Suppressor macrophage (primary cell): ENCODE data around the gene MYO7B.

Experiments
- DNase-seq, 4 experiments: peaks; one replicate each; pipeline ENCODE4 v3.0.0-alpha.2; 2020 to 2022

Gene MYO7B

DNA sequence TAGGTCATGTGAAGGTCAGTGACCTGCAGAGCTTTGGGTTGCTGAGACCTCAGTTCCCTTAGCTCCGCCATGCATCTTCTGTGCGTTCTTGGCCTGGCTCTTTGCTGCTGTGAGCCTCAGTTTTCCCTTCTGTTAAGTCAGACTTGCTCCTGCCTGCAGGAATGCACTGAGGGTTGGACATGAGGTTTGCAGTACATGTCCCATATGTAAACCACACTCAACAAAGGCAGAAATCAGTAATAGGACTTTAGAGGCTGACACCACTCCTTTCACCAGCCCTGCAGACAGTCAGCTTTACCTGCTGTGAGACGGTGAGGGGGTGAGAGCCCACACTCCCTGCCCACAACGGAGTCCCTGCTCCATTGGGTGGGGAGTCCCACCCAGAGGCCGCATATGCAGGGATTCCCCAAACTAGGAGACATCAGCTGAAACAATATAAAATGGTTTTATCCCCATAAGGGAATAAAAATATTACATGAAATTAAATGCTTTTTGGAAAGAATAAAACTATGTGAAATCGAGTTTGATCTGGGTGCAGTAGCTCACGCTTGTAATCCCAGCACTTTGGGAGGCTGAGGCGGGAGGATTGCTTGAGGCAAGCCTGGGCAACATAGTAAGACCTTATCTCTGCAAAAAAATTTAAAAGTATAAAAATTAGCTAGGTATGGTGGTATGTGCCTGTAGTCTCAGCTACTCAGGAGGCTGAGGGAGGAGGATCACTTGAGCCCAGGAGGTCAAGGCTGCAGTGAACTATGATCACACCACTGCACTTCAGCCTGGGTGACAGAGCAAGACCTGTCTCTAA lies 55.1 kb downstream of the MYO7B start:
- no peak for DNase-seq

DNA sequence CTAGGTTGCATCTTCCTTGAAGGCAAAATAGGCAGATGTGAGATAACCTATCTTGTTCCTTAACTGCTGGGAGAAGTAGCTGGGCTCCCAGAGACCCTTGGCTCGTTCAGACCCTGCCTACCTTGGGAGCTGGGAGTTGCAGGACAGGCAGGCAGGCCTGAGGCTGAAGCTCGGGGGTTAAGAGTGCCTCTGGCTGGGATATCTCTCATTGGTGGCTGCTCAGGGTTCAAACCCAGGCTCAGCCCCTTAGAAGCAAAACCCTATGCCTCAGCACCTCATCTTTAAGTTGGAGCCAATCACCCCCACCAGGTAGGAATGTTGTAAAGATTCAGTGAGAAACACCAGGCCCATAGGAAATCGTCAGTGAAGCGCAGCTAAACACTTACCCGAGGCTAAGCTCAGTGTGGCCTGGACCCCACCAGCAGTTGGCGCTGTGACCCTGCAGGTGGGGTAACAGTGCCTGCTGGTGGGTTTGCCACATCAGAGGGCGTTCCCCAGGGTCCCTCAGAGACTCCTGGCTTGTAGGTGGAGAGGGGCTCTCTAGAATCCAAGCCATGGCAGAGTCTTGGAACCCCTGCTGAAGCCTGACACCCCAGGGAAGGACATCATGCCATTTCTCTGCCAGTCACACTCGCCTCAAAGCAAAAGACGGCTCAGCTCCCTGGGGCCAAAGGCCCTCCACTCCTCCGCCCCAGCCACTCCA lies 55.9 kb downstream of the MYO7B start:
- peak; percentile 69 to 83 (median 78) for DNase-seq

GRCh38 chr2:127592761-127593227 lies 57.3 kb downstream of the MYO7B start:
- DNase-seq: no peak

DNA sequence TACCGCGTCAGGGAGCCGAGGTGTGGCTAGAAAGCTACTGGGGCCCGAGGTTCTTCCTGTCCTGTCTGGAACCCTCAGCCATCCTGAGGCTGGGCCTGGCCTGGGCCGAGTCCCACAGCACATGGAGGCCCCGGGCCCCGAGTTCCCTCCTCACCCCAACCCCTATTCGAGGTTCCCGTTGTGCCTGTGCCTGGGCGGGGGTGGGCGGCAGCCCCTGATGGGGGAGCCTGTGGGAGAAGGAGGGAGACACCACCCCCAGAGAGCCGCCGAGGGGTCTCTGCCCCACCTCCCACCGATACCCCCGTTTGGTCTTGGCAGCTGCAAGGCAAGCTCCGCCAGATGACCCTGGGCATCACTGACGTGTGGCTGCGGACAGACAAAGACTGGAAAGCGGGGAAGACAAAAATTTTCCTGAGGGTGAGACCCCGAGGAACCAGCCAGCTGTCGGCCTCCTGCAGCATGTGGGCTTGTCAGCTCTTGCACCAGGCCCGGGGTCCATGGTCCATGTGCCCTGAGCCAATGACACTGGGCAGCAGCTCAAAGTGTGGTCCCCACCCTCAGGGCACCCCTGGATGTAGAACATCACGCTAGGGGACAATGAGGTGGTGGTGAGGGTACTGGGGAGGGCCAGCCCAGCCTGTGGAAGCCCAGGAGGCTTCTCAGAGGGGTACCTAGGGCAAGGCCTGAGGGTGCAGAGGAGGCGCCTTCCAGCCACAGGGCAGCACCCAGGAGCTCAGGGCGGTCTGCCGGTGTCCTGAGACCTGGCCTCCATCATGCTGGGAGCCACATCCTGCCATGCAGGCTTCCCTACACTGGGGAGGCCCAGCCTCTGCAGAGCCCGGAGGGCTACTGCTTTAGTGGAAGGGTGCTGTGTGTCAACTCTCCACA lies 58.0 kb downstream of the MYO7B start:
- DNase-seq: no peak

- no peak for DNase-seq
These were observed 58.7 kb downstream of the MYO7B start for GRCh38 chr2:127594116-127594591.

DNA sequence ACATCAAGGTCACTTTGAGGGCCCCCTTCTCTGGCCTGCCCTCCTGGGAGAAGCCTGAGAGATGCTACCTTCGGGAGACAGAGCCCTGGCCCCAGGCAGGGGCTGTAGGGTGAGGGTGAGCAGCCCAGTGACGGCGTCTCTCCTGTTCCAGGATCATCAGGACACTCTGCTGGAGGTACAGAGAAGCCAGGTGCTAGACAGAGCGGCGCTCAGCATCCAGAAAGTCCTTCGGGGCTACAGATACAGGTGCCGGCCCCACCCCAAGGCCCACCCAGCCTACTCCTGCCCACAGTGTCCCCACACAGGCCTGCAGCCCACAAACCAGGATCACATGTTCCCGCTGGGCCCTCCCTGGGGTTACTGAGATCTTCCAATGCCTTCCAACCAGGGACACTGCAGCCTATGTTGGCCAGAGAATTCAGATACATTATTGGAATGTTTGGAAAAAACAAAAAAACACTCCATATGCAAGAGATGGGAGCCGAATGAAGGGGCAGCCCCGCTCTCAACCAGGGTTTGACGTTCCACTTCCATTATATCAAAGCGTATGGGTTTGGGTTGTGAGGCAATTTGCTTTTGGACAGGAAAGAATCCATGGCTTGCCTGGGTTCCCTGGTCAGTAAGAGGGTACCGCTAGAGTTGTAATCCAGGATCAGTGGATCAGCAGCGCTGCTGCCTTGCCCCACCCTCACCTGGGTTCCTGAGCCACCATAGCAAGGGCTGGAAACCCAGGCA lies 61.0 kb downstream of the MYO7B start:
- DNase-seq: no peak

- no peak for DNase-seq
These were observed 61.8 kb downstream of the MYO7B start for GRCh38 chr2:127597046-127597983.

DNA sequence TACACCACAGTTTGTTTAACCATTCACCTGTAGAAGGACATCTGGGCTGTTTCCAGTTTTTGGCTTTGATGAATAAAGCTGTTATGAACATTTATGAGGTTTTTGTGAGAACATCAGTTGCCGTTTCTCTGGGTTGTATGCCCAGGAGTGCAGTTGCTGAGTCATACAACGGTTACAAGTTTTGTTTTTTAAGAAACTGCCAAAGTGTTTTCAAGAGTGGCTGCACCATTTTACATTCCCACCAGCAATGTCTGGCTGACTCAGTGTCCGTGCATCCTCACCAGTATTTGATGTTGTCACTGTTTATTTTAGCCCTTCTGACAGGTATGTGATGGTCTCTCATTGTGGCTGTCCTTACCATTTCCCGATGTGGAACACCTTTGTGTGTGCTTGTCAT lies 62.5 kb downstream of the MYO7B start:
- DNase-seq: no peak

DNA sequence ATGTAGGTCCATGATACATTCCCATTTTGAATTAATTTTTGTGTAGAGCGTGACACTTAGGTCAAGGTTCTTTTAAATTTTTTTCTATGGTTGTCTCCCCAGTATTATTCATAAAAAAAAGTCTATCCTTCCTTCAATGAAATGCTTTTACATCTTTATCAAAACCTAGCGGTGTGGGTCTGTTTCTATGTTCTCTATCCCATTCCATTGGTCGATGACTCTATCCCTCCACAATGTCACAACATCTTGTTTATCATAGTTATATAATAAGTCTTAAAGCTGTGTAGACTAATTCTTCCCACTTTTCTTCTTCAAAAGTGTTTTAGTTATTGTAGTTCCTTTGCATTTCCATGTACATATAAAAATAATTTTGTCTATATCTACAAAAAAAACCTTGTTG lies 63.2 kb downstream of the MYO7B start:
- no peak for DNase-seq

GRCh38 chr2:127599211-127599610 lies 63.7 kb downstream of the MYO7B start:
- no peak for DNase-seq

DNA sequence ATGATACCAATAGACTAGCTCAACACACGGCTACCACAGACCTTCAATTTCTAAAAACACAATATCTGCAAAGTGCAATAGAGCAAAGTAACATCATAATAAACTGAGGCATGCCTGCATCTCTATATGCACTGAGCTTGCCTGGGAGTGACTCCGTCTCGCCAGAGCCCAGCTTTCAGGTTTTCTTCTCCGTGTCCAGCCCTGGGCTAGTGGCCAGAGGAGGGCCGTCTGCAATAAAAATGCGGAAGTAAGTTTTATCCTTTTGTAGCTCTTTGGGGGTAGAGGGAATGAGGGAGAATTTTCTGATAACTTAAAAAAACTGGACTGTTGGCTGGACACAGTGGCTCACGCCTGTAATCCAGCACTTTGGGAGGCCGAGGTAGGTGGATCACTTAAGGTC lies 69.5 kb downstream of the MYO7B start:
- DNase-seq: no peak

GRCh38 chr2:127605691-127606263 lies 70.3 kb downstream of the MYO7B start:
- no peak for DNase-seq

DNA sequence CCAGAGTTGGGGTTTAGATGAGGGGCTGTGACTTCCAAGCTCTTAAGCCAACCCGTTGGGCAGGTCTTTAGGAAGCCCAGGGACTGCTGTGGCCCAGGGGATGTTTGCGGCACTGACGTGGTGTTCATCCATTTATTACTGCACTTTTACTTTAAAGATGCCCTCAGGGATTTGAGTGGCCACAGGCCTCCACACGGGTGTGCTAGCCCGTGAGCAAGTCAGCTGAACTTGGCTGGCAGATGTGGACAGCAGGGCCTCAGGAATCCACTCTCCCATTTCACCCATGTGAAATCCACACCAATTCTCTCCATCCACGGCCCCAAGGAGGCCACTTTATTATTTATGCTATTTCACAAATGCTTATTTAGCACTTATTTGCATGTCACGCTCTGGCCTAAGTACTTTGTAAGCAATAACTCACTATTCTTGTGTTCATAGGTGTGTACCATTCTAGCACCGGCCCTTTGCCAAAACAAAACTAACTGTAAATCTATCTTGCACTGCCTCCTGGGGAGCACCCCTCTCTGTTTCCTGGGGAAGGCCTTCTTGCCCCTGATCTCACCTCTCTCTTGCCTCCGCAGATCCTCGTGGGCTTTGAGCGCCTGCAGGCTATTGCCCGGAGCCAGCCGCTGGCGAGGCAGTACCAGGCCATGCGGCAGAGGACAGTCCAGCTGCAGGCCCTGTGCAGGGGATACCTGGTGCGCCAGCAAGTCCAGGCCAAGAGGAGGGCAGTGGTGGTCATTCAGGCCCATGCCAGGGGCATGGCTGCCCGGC lies 71.3 kb downstream of the MYO7B start:
- DNase-seq: no peak

DNA sequence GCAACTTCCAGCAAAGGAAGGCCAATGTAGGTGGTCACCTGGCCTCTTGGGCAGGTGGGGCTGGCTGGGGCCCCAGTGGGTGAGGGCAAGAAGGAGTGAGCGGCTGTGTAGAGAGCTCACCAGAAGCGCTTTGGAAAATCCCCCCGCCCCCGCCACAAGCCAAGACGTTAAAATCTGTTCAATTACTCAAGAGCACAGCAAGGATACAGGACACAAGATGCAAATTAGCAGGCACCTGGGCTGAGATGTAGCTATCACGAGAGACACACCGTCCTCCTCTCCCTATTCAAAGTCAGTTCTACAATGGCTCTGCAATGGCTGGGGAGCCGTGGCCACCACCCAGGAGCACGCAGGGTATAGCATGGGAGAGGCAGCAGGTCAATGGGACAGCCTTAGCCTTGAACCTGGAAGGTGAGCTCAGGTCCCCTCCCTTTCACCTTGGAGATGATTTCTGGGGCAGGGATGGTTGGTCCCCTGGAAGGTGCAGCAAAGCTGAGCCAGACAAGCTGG lies 72.0 kb downstream of the MYO7B start:
- no peak for DNase-seq

- no peak for DNase-seq
These were observed 72.9 kb downstream of the MYO7B start for GRCh38 chr2:127608061-127609030.

GRCh38 chr2:127609031-127609751 lies 73.7 kb downstream of the MYO7B start:
- no peak for DNase-seq

DNA sequence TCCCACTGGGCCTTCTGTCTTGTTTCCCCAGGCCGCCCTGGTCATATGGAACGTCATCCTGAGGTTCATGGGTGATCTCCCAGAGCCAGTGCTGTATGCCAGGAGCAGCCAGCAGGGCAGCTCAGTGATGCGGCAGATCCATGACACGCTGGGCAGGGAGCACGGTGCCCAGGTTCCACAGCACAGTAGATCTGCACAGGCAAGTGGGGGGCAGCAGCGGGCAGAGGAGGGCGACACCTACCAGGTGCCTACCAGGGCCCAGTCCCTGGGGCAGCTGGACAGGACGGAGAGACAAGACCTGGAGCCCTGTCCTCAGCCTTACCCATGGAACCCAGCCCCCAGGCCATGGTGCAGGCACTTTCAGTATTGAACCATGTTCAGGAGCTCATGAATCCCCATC lies 74.3 kb downstream of the MYO7B start:
- no peak for DNase-seq

DNA sequence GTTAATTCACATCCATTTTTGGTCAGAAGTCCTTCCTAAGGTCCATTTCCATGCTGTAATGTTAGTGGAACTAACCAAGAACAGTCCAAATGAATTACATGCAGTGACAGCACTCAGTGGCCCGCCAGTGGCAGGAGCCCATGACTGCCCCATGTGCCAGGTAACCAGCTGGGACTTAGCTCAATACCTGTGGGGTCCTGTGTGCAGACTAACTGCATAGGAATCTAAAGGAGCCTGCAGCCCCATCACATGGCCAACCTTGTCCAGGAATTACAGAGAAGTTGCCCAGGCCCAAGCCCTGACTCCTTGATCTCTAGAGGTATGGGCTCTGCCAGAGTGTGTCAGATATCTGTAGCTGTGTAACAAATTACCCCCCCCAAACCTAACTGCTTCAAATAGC lies 75.1 kb downstream of the MYO7B start:
- no peak for DNase-seq
